ENCODE results near the gene SH2D2A. TPM values are rescaled to one million over a fixed set of nuclear protein-coding genes. Genes with fewer than 3 reads are reported as not detected.

Gene SH2D2A
- total RNA-seq, 2 donors from 2014 or later: 0.81 to 1.1 TPM

DNA sequence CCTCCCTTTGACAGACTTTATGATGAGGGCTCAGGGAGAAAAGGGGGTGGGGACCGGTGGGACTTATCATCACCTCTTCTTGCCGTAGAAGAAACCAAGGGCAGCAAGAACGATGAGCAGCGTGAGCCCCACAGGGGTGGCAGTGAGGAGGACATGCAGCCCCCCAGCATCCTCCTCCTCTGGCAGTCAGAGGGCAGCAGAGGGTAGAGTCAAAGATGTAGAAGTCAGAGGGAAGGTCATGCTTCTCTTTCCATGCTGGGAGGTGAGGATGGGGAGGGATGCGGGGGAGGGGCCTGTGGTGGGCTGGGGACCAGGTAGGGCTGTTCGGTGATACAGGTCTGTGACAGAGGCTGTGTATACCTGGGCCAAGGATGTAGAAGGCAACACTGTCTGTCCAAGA lies 27.5 kb upstream of the SH2D2A start:
- ATAC-seq (ENCODE audit: insufficient number of reproducible peaks, low FRiP score, low read depth) (no peak), DNase-seq (ENCODE audit: low spot score) (no peak)
- Histone ChIP-seq H3K4me1 (ENCODE audit: control insufficient read depth in 1 of 2, low read depth in 2 of 2) (no peaks in the 10 kb centered on the region), H3K27me3 (replicated peaks; ENCODE audit: insufficient read depth) (no peaks in the 10 kb centered on the region), H3K4me3 (no peak overlapping the region), H3K36me3 (no peaks in the 10 kb centered on the region), H3K9me3 (no peaks in the 10 kb centered on the region), H3K27ac (no peak overlapping the region)
- TF ChIP-seq CTCF (IDR thresholded peaks at IDR 0.05): no peak

- ATAC-seq (ENCODE audit: insufficient number of reproducible peaks, low FRiP score, low read depth): no peak
- H3K36me3 ChIP-seq: no peaks in the 10 kb centered on the region
Observed at GRCh38 chr1:156842618-156843300, 26.1 kb upstream of the SH2D2A start.

GRCh38 chr1:156841295-156841855 lies 24.7 kb upstream of the SH2D2A start:
- Histone ChIP-seq H3K9me3 (no peaks in the 10 kb centered on the region), H3K4me3 (no peak overlapping the region), H3K36me3 (no peaks in the 10 kb centered on the region), H3K27me3 (replicated peaks; ENCODE audit: insufficient read depth) (no peaks in the 10 kb centered on the region), H3K27ac (no peak overlapping the region), H3K4me1 (ENCODE audit: control insufficient read depth in 1 of 2, low read depth in 2 of 2) (no peaks in the 10 kb centered on the region)
- no peak for TF ChIP-seq CTCF (IDR thresholded peaks at IDR 0.05)
- DNase-seq (ENCODE audit: low spot score) (no peak), ATAC-seq (ENCODE audit: insufficient number of reproducible peaks, low FRiP score, low read depth) (no peak)

More at GRCh38 chr1:156842618-156843300, 26.1 kb upstream of the SH2D2A start:
- Histone ChIP-seq H3K4me1 (ENCODE audit: control insufficient read depth in 1 of 2, low read depth in 2 of 2) (no peaks in the 10 kb centered on the region), H3K27me3 (replicated peaks; ENCODE audit: insufficient read depth) (no peaks in the 10 kb centered on the region), H3K4me3 (no peak overlapping the region), H3K9me3 (no peaks in the 10 kb centered on the region), H3K27ac (no peak overlapping the region)
- no peak for DNase-seq (ENCODE audit: low spot score)
- no peak for TF ChIP-seq CTCF (IDR thresholded peaks at IDR 0.05)

GRCh38 chr1:156840898-156841279 lies 24.2 kb upstream of the SH2D2A start:
- Histone ChIP-seq H3K36me3 (no peaks in the 10 kb centered on the region), H3K4me1 (ENCODE audit: control insufficient read depth in 1 of 2, low read depth in 2 of 2) (no peaks in the 10 kb centered on the region), H3K9me3 (no peaks in the 10 kb centered on the region), H3K4me3 (no peak overlapping the region), H3K27ac (no peak overlapping the region), H3K27me3 (replicated peaks; ENCODE audit: insufficient read depth) (no peaks in the 10 kb centered on the region)
- TF ChIP-seq CTCF (IDR thresholded peaks at IDR 0.05): no peak
- ATAC-seq (ENCODE audit: insufficient number of reproducible peaks, low FRiP score, low read depth) (no peak), DNase-seq (ENCODE audit: low spot score) (no peak)

DNA sequence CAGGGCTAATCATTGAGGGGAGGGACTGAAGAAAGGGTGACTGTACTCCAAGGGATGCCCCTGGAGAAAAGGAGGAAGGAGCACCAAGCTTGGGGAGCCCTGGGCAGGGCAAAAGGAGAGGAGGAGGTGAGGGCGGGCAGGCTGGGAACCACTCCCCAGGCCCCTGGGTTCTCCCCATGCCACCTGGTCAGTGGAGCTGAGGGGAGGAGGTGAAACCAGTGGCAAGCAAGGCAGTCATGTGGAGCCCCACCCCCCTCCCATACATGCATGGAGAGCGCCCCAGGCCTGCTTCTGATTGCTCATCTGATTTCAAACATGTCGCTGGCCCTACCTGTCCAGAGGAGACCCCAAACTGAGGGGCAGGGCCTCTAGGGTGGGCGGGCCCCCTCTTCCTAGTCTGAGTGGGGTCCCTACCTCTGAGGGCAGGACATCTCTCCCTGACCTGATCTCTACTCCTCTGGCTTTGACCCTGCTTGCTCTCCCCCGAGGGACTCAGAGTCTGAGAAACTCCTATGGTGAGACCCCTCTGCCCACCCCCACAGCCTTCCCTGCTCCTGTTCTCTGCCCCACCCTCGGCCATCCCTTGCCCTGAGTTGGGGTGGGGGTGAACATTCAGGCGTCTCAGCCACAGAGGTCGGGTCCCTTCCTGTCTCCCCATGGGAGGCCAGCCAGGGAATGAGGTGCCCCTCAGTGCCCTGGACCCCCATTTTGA lies 23.7 kb upstream of the SH2D2A start:
- no peak for TF ChIP-seq CTCF (IDR thresholded peaks at IDR 0.05)
- Histone ChIP-seq H3K36me3 (no peaks in the 10 kb centered on the region), H3K9me3 (no peaks in the 10 kb centered on the region), H3K4me1 (ENCODE audit: control insufficient read depth in 1 of 2, low read depth in 2 of 2) (no peaks in the 10 kb centered on the region), H3K4me3 (no peak overlapping the region), H3K27me3 (replicated peaks; ENCODE audit: insufficient read depth) (no peaks in the 10 kb centered on the region), H3K27ac (no peak overlapping the region)
- no peak for DNase-seq (ENCODE audit: low spot score)
- no peak for ATAC-seq (ENCODE audit: insufficient number of reproducible peaks, low FRiP score, low read depth)

Measured in thoracic aorta (tissue), 2 donors.